GM13976 (cell line): Measurements from ENCODE around the gene NKAIN2.
"Not testable (repeated sequence)": the region's sequence is repeated elsewhere in the genome, so short reads cannot be mapped to it uniquely, and the experiment has no call there.

Experiments used
- DNase-seq: peaks from one replicate; pipeline ENCODE4 v3.0.0; 2012; ENCODE audit warnings: low spot score
- CTCF ChIP-seq: IDR thresholded peaks from 2 replicates; pipeline ENCODE4 v1.5.1; 2012; ENCODE audit warnings: borderline replicate concordance, mild to moderate bottlenecking; ENCODE audit not compliant: insufficient read depth; ENCODE audit errors: extremely low read depth, missing control alignments, control extremely low read depth
- in situ Hi-C: fragments of 300-500 bp; cut with MboI; formaldehyde crosslinking; loops from one replicate; pipeline ENCODE4 v1.12.0; 2022; ENCODE audit warnings: low sequenced_read_pairs, mixed read lengths, inconsistent platforms; ENCODE audit not compliant: unreplicated experiment

The NKAIN2 gene

GRCh38 chr6:124226396-124226795 lies 422.7 kb downstream of the NKAIN2 start:
- in situ Hi-C loops: no loop called here
- no peak for TF ChIP-seq CTCF
- no peak for DNase-seq

GRCh38 chr6:124233221-124233620 lies 429.6 kb downstream of the NKAIN2 start:
- DNase-seq: no peak
- in situ Hi-C loops: no loop called here
- no peak for TF ChIP-seq CTCF

DNA sequence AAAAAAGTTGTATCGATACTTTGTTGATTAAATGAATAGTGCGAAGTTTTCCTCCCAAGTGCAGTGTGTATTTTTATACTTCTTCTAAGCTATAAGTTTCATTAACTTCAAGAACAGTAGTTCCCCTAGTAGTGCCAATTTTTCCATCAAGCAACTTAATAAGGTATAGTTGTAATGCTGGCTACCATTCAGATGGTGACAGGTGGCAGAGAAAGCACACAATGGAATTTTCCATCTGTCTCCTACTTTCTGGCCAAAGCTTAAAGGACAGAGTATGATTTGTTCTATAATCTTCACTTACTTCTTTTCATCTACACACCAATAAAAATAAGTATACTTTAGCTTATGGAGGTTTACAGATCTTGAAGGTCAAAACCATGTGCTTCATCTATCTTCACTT lies 431.1 kb downstream of the NKAIN2 start:
- TF ChIP-seq CTCF: no peak
- in situ Hi-C loops: no loop called here
- no peak for DNase-seq

GRCh38 chr6:124237911-124238310 lies 434.2 kb downstream of the NKAIN2 start:
- no peak for DNase-seq
- in situ Hi-C loops: no loop called here
- TF ChIP-seq CTCF: no peak

DNA sequence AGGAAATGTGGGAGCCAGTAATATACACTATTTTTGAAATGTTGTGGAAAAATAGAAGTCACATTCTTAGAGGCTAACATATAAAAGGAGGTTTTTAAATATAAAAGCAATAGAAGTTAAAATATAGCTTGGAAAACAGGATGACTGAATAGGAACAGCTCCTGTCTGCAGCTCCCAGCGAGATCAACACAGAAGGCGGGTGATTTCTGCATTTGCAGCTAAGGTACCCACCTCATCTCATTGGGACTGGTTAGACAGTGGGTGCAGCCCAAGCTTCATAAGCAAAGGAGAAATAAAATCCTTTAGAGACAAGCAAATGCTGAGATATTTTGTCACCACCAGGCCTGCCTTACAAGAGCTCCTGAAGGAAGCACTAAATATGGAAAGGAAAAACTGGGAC lies 434.7 kb downstream of the NKAIN2 start:
- in situ Hi-C loops: not testable (repeated sequence)

GRCh38 chr6:124254941-124255685 lies 451.4 kb downstream of the NKAIN2 start:
- TF ChIP-seq CTCF: no peak
- in situ Hi-C loops: no loop called here
- DNase-seq: no peak

More for the DNA sequence above, 434.7 kb downstream of the NKAIN2 start:
- not testable (repeated sequence) for DNase-seq

DNA sequence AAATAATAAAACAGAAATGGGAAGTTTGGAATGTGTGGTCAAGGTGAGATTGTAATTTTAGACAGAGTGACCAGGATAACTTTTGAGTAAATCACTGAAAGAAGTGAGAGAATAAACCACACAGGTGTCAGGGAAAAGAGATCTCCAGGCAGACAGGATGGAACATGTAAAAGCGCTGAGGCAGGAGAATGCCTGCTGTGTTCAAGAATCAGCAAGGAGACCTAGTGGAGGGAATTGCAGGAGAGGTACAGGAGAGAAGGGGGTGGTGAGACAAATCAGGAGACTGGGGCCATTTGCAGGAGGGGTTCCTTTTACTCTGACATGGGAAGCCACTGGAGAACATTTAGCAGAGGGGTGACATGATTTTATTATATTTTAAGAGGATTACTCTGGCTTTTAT lies 456.7 kb downstream of the NKAIN2 start:
- no peak for TF ChIP-seq CTCF
- no peak for DNase-seq
- in situ Hi-C loops: no loop called here
